Endothelial cell of umbilical vein (primary cell): ENCODE measurements around the gene LGR6. TPM values are rescaled to one million over a fixed set of nuclear protein-coding genes. Genes with fewer than 3 reads are reported as not detected.

Source experiments
- BruUV-seq: library from RNA; stranded (reverse); fragments of 400-500 nt; replicated peaks from 2 replicates; lab custom pipeline; 2021; lab: Mats Ljungman, UMichigan
- CTCF ChIA-PET: fragments of 300-600, 350-600 bp; sonication (Branson Sonifier 250); formaldehyde crosslinking; loops from one replicate; lab custom pipeline; 2021; ENCODE audit warnings: antibody characterized with exemption, inconsistent platforms; lab: Charles Lee
- POLR2A ChIA-PET: fragments of 300-600, 350-600 bp; sonication (Branson Sonifier 250); formaldehyde crosslinking; loops from one replicate; lab custom pipeline; 2021; ENCODE audit warnings: antibody characterized with exemption, inconsistent platforms; lab: Charles Lee
- DNase-seq: peaks from one replicate; pipeline ENCODE4 v3.0.0-alpha.2; 2011; ENCODE audit warnings: low read depth, low spot score
- FAIRE-seq: peaks from 2 replicates; lab custom pipeline; 2011; peaks lifted over from hg19 to GRCh38; lab: Jason Lieb, UNC
- H2AFZ ChIP-seq: 2 replicates; pipeline ENCODE4 v1.6.0; 2012; ENCODE audit warnings: low read depth, low read length, control low read depth, inconsistent platforms
- H3K27ac ChIP-seq: 2 replicates; pipeline ENCODE4 v1.5.1; 2011; ENCODE audit warnings: low read depth, mild to moderate bottlenecking, control low read depth, low read length, moderate library complexity; ENCODE audit not compliant: insufficient read depth
- H3K27me3 ChIP-seq, 2 experiments: 2 replicates each; pipeline versions ENCODE4 v1.6.0 to v1.6.1; 2011; ENCODE audit warnings: low read length in 2 of 2, mixed read lengths in 1 of 2; ENCODE audit not compliant: control insufficient read depth in 2 of 2, insufficient read depth in 2 of 2
- H3K36me3 ChIP-seq, 2 experiments: 2 replicates in 1 of 2; 3 replicates in 1 of 2; pipeline ENCODE4 v1.5.1; 2011; ENCODE audit warnings: low read length in 2 of 2, mild to moderate bottlenecking in 1 of 2, moderate library complexity in 1 of 2; ENCODE audit not compliant: control insufficient read depth in 2 of 2, insufficient read depth in 2 of 2; ENCODE audit errors: extremely low read depth in 1 of 2
- H3K4me1 ChIP-seq: 3 replicates; pipeline ENCODE4 v1.5.1; 2011; ENCODE audit warnings: mild to moderate bottlenecking, low read length; ENCODE audit not compliant: control insufficient read depth, insufficient read depth; ENCODE audit errors: extremely low read depth
- H3K4me2 ChIP-seq: 2 replicates; pipeline ENCODE4 v1.6.1; 2011; ENCODE audit warnings: low read length, control low read depth, mixed read lengths; ENCODE audit not compliant: insufficient read depth
- H3K4me3 ChIP-seq, 3 experiments: fragments of 200-600 bp in 1 of 3; sonication (generic), shearing (Covaris generic) in 1 of 3; replicated peaks in 1 of 3; 2 replicates each; pipeline ENCODE4 v1.5.1; 2011 to 2016; ENCODE audit warnings: control low read depth in 3 of 3, low read length in 3 of 3, mild to moderate bottlenecking in 2 of 3, inconsistent platforms in 1 of 3, low read depth in 1 of 3, moderate library complexity in 1 of 3; ENCODE audit not compliant: insufficient read depth in 1 of 3
- H3K79me2 ChIP-seq: 2 replicates; pipeline ENCODE4 v1.6.0; 2012; ENCODE audit warnings: low read length, inconsistent platforms; ENCODE audit not compliant: control insufficient read depth, insufficient read depth
- H3K9ac ChIP-seq: replicated peaks from 2 replicates; pipeline ENCODE3; 2011; ENCODE audit warnings: low read length, control low read depth; ENCODE audit not compliant: insufficient read depth; ENCODE audit errors: extremely low read depth
- H3K9me1 ChIP-seq: replicated peaks from 3 replicates; pipeline ENCODE4 v1.6.0; 2011; ENCODE audit warnings: mild to moderate bottlenecking, low read length; ENCODE audit not compliant: control insufficient read depth, insufficient read depth; ENCODE audit errors: extremely low read depth
- H3K9me3 ChIP-seq: replicated peaks from 2 replicates; pipeline ENCODE4 v1.5.1; 2012; ENCODE audit warnings: low read length, inconsistent platforms; ENCODE audit not compliant: control insufficient read depth, insufficient read depth
- H4K20me1 ChIP-seq: replicated peaks from 2 replicates; pipeline ENCODE3; 2011; ENCODE audit warnings: mild to moderate bottlenecking, low read length; ENCODE audit not compliant: control insufficient read depth, insufficient read depth; ENCODE audit errors: extremely low read depth
- CTCF ChIP-seq, 2 donors: IDR thresholded peaks; 1 replicate in 1 of 2; 2 replicates in 1 of 2; pipeline ENCODE4 v1.5.1; 2011; ENCODE audit warnings: low read length in 2 of 2, mild to moderate bottlenecking in 2 of 2, moderate library complexity in 2 of 2, control low read depth in 1 of 2, inconsistent platforms in 1 of 2, low read depth in 1 of 2; ENCODE audit not compliant: insufficient read depth in 1 of 2; ENCODE audit errors: extremely low read depth in 1 of 2
- EZH2 ChIP-seq: IDR thresholded peaks from 2 replicates; pipeline ENCODE4 v1.6.1; 2012; ENCODE audit warnings: borderline replicate concordance, low read depth, mild to moderate bottlenecking, moderate library complexity, low read length, inconsistent platforms; ENCODE audit not compliant: severe bottlenecking
- FOS ChIP-seq: IDR thresholded peaks from 2 replicates; pipeline ENCODE4 v1.6.1; 2011; ENCODE audit warnings: mild to moderate bottlenecking, low read length, moderate library complexity, borderline replicate concordance; ENCODE audit not compliant: insufficient read depth
- GATA2 ChIP-seq: IDR thresholded peaks from 2 replicates; pipeline ENCODE4 v1.7.0; 2011; ENCODE audit warnings: low read depth, mild to moderate bottlenecking, moderate library complexity, mixed read lengths, low read length; ENCODE audit not compliant: insufficient read length, insufficient read depth
- MYC ChIP-seq: IDR thresholded peaks from one replicate; pipeline ENCODE4 v1.6.1; 2011; ENCODE audit warnings: mild to moderate bottlenecking, low read depth, low read length
- dilution Hi-C: fragments of 300-500 bp; cut with MboI; formaldehyde crosslinking; loops from one replicate; pipeline ENCODE4 v1.15.0; 2019; ENCODE audit warnings: low sequenced_read_pairs; ENCODE audit not compliant: extremely low pct_ligation_motif_present
- intact Hi-C: fragments of 100-400 bp; cut with micrococcal nuclease; formaldehyde crosslinking; loops from one replicate; pipeline ENCODE4 v1.10.0; 2022
- polyA plus RNA-seq, 4 experiments: library from polyadenylated mRNA; depleted of rRNA in 3 of 4; stranded (reverse) in 3 of 4; unstranded in 1 of 4; fragments of >200 nt; gene quantifications; 2 replicates each; pipeline versions ENCODE4 v1.2.1 to v1.2.3, GENCODE V29; 2011 to 2012; ENCODE audit warnings: missing spikeins in 1 of 4
- total RNA-seq: library from RNA; stranded (reverse); gene quantifications from 2 replicates; pipeline ENCODE4 v1.2.3, GENCODE V29; 2021

LGR6 gene
- total and polyA plus RNA-seq, 2 donors (not counting 3 experiments of a cell fraction or from before 2014, with no cell fraction given) = not detected

DNA sequence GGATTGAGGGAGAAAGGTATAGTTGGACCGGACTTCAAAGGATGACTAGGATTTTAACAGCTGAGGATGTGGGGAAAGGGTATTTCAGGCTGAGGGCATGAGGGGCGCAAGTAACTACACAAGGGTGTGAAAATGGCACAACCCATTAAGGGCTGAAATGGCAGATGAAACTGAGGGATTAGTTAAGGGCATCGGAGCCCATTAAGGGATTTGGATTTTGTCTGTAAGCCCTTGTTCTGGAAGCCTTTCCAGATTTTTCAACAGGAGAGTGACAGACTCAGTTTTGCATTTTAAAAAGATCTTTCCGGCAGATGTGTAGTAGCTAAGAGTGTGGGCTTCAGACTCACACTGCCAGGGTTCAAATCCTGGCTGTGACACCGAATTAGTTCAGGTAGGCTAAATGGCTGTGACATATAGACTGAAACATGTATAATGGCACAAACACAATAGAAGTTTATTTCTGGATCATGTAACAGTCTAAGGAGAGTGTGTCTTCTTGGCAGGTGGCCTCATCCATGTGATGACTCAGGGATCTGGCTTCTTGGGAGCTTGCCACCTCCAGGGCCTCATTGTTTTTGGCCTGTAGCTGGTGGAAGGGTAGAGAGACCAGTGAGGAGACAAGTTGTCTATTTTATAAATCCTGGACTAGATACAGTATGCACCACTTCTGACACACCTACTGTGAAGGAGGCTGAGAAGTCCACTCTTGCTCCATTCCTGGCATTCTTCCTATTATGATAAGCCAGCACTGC is 98.5 kb downstream of the LGR6 start:
- Histone ChIP-seq H3K9me1 (no peaks in the 10 kb centered on the region), H3K27ac (no peak overlapping the region), H3K4me3 (no peak overlapping the region), H3K79me2 (no peaks in the 10 kb centered on the region), H3K9ac (no peak overlapping the region), H3K4me2 (no peak overlapping the region), H3K4me1 (peaks cover 10% of the 10 kb centered on the region), H3K9me3 (no peaks in the 10 kb centered on the region), H4K20me1 (no peaks in the 10 kb centered on the region), H3K36me3 (no peaks in the 10 kb centered on the region), H3K27me3 (no peaks in the 10 kb centered on the region), H2AFZ (no peak overlapping the region)
- intact Hi-C loops (no loop called here), dilution Hi-C loops (no loop called here)
- TF ChIP-seq GATA2 (no peak), MYC (no peak), CTCF (IDR thresholded peaks at IDR 0.05; ENCODE audit: extremely low read depth in 1 of 2, insufficient read depth in 1 of 2, low read depth in 1 of 2, low read length in 2 of 2) (no peak), FOS (peak; percentile 42), EZH2 (no peak)
- BruUV-seq = no TSS peak
- FAIRE-seq = peak; percentile 76
- POLR2A ChIA-PET = no interaction called here
- CTCF ChIA-PET = interaction anchor here (0.6 to 2.6 kb wide), 4 partner anchors 10 to 99 kb away, joined by 3 to 9 read pairs (median 6); partner anchors contain the start of gene LGR6
- peak; percentile 55 for DNase-seq
